HCT116 (cell line): ENCODE measurements around the gene CRIP3. TPM values are rescaled to one million over a fixed set of nuclear protein-coding genes. Genes with fewer than 3 reads are reported as not detected.

Source experiments
- ATAC-seq: fragments of 200-7000 bp; cut with Tn5 transposase; 2 replicates; pipeline ENCODE4 v1.9.1; 2020; ENCODE audit warnings: mild to moderate bottlenecking, moderate library complexity
- BruUV-seq: library from RNA; stranded (reverse); fragments of 400-500 nt; replicated peaks from 2 replicates; lab custom pipeline; 2021; lab: Mats Ljungman, UMichigan
- CTCF ChIA-PET: fragments of 300-600 bp; sonication (Branson Sonifier 250); formaldehyde crosslinking; loops from one replicate; lab custom pipeline; 2021; ENCODE audit warnings: antibody characterized with exemption; lab: Charles Lee
- POLR2A ChIA-PET: fragments of 300-600, 350-600 bp; sonication (Branson Sonifier 250); formaldehyde crosslinking; loops from one replicate; lab custom pipeline; 2021; ENCODE audit warnings: antibody characterized with exemption; lab: Charles Lee
- RAD21 ChIA-PET, 2 experiments: fragments of 300-600 bp; sonication (Branson Sonifier 250); formaldehyde crosslinking; loops; one replicate each; lab custom pipeline; 2023; ENCODE audit warnings: low total read pairs in 2 of 2; ENCODE audit not compliant: uncharacterized antibody in 2 of 2, unreplicated experiment in 2 of 2, low non-redundant PET in 1 of 2; lab: Charles Lee
- DNase-seq: peaks from one replicate; pipeline ENCODE4 v3.0.0-alpha.2; 2010; ENCODE audit warnings: low read depth, low spot score
- H2AFZ ChIP-seq: fragments of 200-600 bp; shearing (Covaris generic), sonication (generic); 2 replicates; pipeline ENCODE4 v1.6.1; 2017; ENCODE audit warnings: low read depth, mixed run types, mixed read lengths, antibody characterized with exemption, low read length; ENCODE audit not compliant: poor library complexity, severe bottlenecking
- H3K27ac ChIP-seq: 2 replicates; pipeline ENCODE4 v1.5.1; 2012; ENCODE audit warnings: low read depth, low read length
- H3K27me3 ChIP-seq: fragments of 200-600 bp; sonication (generic); 2 replicates; pipeline ENCODE4 v1.6.1; 2016; ENCODE audit warnings: mixed run types, low read length, mixed read lengths; ENCODE audit not compliant: insufficient read depth
- H3K36me3 ChIP-seq, 2 experiments: fragments of 200-500 bp in 1 of 2; fragments of 200-600 bp in 1 of 2; sonication (Bioruptor generic) in 1 of 2; sonication (generic) in 1 of 2; 2 replicates each; pipeline versions ENCODE4 v1.5.1 to v1.6.1; 2014 to 2016; ENCODE audit warnings: low read length in 2 of 2, inconsistent platforms in 1 of 2, mixed read lengths in 1 of 2, mixed run types in 1 of 2; ENCODE audit not compliant: insufficient read depth in 2 of 2, control insufficient read depth in 1 of 2
- H3K4me1 ChIP-seq, 2 experiments: fragments of 200-600 bp in 1 of 2; sonication (generic) in 1 of 2; 2 replicates each; pipeline versions ENCODE4 v1.5.1 to v1.6.1; 2012 to 2017; ENCODE audit warnings: low read length in 2 of 2, inconsistent platforms in 1 of 2, mild to moderate bottlenecking in 1 of 2, mixed read lengths in 1 of 2, mixed run types in 1 of 2, moderate library complexity in 1 of 2; ENCODE audit not compliant: insufficient read depth in 2 of 2, control insufficient read depth in 1 of 2
- H3K4me2 ChIP-seq: fragments of 200-600 bp; sonication (generic); 2 replicates; pipeline ENCODE4 v1.6.1; 2017; ENCODE audit warnings: mixed run types, low read length, mixed read lengths
- H3K4me3 ChIP-seq, 2 experiments: fragments of 200-600 bp in 1 of 2; sonication (generic) in 1 of 2; replicated peaks in 1 of 2; 2 replicates each; pipeline ENCODE4 v1.5.1; 2011 to 2016; ENCODE audit warnings: low read length in 2 of 2, control low read depth in 1 of 2, low read depth in 1 of 2, mild to moderate bottlenecking in 1 of 2, mixed read lengths in 1 of 2, mixed run types in 1 of 2
- H3K79me2 ChIP-seq: fragments of 200-600 bp; sonication (generic); 2 replicates; pipeline ENCODE4 v1.6.1; 2017; ENCODE audit warnings: mild to moderate bottlenecking, mixed run types, low read length, moderate library complexity, mixed read lengths; ENCODE audit not compliant: insufficient read depth
- H3K9ac ChIP-seq: fragments of 200-600 bp; sonication (generic); 2 replicates; pipeline ENCODE4 v1.6.1; 2016; ENCODE audit warnings: low read length, mixed read lengths
- H3K9me2 ChIP-seq: fragments of 200-600 bp; sonication (generic), shearing (Covaris generic); 2 replicates; pipeline ENCODE4 v1.6.1; 2017; ENCODE audit warnings: mixed run types, mild to moderate bottlenecking, moderate library complexity; ENCODE audit not compliant: insufficient read depth
- H3K9me3 ChIP-seq, 2 experiments: fragments of 200-500 bp in 1 of 2; fragments of 200-600 bp in 1 of 2; sonication (Bioruptor generic) in 1 of 2; sonication (generic) in 1 of 2; 2 replicates each; pipeline ENCODE4 v1.6.1; 2014 to 2017; ENCODE audit warnings: low read length in 2 of 2, mixed read lengths in 2 of 2, inconsistent platforms in 1 of 2, low read depth in 1 of 2, mild to moderate bottlenecking in 1 of 2, mixed run types in 1 of 2, moderate library complexity in 1 of 2; ENCODE audit not compliant: control insufficient read depth in 1 of 2, insufficient read depth in 1 of 2
- H4K20me1 ChIP-seq: fragments of 200-600 bp; sonication (generic), shearing (Covaris generic); 2 replicates; pipeline ENCODE4 v1.6.1; 2017; ENCODE audit warnings: mixed run types, mild to moderate bottlenecking, moderate library complexity; ENCODE audit not compliant: insufficient read depth
- ATF3 ChIP-seq: IDR thresholded peaks from 2 replicates; pipeline ENCODE4 v1.6.1; 2012
- CBX3 ChIP-seq: IDR thresholded peaks from 2 replicates; pipeline ENCODE4 v1.6.1; 2012; ENCODE audit warnings: low read depth
- CTCF ChIP-seq, 3 experiments: fragments of 200-600 bp in 1 of 3; sonication (generic) in 1 of 3; IDR thresholded peaks in 2 of 3; conservative IDR thresholded peaks in 1 of 3; 2 replicates each; pipeline ENCODE4 v1.5.1; 2012 to 2017; ENCODE audit warnings: low read depth in 2 of 3, low read length in 2 of 3, antibody characterized with exemption in 1 of 3, borderline replicate concordance in 1 of 3, control low read depth in 1 of 3, mild to moderate bottlenecking in 1 of 3, mixed read lengths in 1 of 3, mixed run types in 1 of 3, moderate library complexity in 1 of 3; ENCODE audit not compliant: insufficient read depth in 1 of 3
- EGR1 ChIP-seq: IDR thresholded peaks from 2 replicates; pipeline ENCODE4 v1.6.1; 2012; ENCODE audit warnings: low read depth
- ELF1 ChIP-seq: IDR thresholded peaks from 2 replicates; pipeline ENCODE4 v1.6.1; 2012; ENCODE audit warnings: low read depth, borderline replicate concordance
- EZH2 ChIP-seq: fragments of 200-600 bp; sonication (generic); IDR thresholded peaks from 2 replicates; pipeline ENCODE4 v1.6.1; 2017; ENCODE audit warnings: antibody characterized with exemption, mixed run types
- FOSL1 ChIP-seq: IDR thresholded peaks from 2 replicates; pipeline ENCODE4 v1.6.1; 2012; ENCODE audit warnings: low read depth
- MAX ChIP-seq: IDR thresholded peaks from 2 replicates; pipeline ENCODE4 v1.6.1; 2012
- POLR2A ChIP-seq: IDR thresholded peaks from 2 replicates; pipeline ENCODE4 v1.7.0; 2011; ENCODE audit warnings: borderline replicate concordance; ENCODE audit not compliant: insufficient read depth, insufficient read length; ENCODE audit errors: extremely low read depth
- RAD21 ChIP-seq: IDR thresholded peaks from 2 replicates; pipeline ENCODE4 v1.6.1; 2012; ENCODE audit warnings: low read depth, mild to moderate bottlenecking
- REST ChIP-seq: IDR thresholded peaks from 2 replicates; pipeline ENCODE4 v1.6.1; 2012; ENCODE audit warnings: low read depth
- SIN3A ChIP-seq: IDR thresholded peaks from 2 replicates; pipeline ENCODE4 v1.6.1; 2012; ENCODE audit warnings: low read depth
- SP1 ChIP-seq: IDR thresholded peaks from 2 replicates; pipeline ENCODE4 v1.6.1; 2012; ENCODE audit warnings: low read depth
- TCF7L2 ChIP-seq: IDR thresholded peaks from 2 replicates; pipeline ENCODE4 v1.7.0; 2011; ENCODE audit warnings: borderline replicate concordance, inconsistent platforms; ENCODE audit not compliant: insufficient read depth, insufficient read length; ENCODE audit errors: extremely low read depth
- intact Hi-C: fragments of 100-400 bp; cut with micrococcal nuclease; formaldehyde crosslinking; loops from 2 replicates; pipeline ENCODE4 v1.10.0; 2022
- total RNA-seq: library from RNA; stranded (reverse); gene quantifications from one replicate; pipeline ENCODE4 v1.2.1, GENCODE V29; 2021; ENCODE audit not compliant: unreplicated experiment

CRIP3 gene
- total RNA-seq, 1 experiment from 2014 or later, result not detected

- no peak overlapping the region for H3K27ac ChIP-seq
- TF ChIP-seq ATF3 (no peak), POLR2A (no peak), CBX3 (no peak), CTCF (IDR thresholded peaks at IDR 0.05 in 2 of 3, conservative IDR thresholded peaks at IDR 0.05 in 1 of 3; ENCODE audit: borderline replicate concordance in 1 of 3, insufficient read depth in 1 of 3, low read depth in 2 of 3, low read length in 2 of 3) (no peak), ELF1 (no peak), RAD21 (no peak), EZH2 (no peak), TCF7L2 (no peak), MAX (no peak), EGR1 (no peak), REST (no peak), FOSL1 (no peak), SIN3A (no peak), SP1 (no peak)
- TF ChIP-seq, all 23 proteins: peak for 0
- ChIA-PET CTCF (no interaction called here), POLR2A (no interaction called here), RAD21 (no interaction called here)
- BruUV-seq, result no TSS peak
- no peaks in the 10 kb centered on the region for H3K9me3 ChIP-seq
- ATAC-seq, result no peak
- no peak for DNase-seq
- no peaks in the 10 kb centered on the region for H3K27me3 ChIP-seq
- peaks cover 0 to 12% of the 10 kb centered on the region in 2 experiments; a peak in 2 of 4 replicates for H3K4me1 ChIP-seq
- no peaks in the 10 kb centered on the region for H3K9me2 ChIP-seq
- intact Hi-C loops, result no loop called here
- no peaks in the 10 kb centered on the region for H4K20me1 ChIP-seq
- no peak overlapping the region for H2AFZ ChIP-seq
- no peak overlapping the region for H3K4me3 ChIP-seq
- H3K4me2 ChIP-seq, result no peak overlapping the region
- no peaks in the 10 kb centered on the region for H3K79me2 ChIP-seq
- H3K9ac ChIP-seq, result no peak overlapping the region
- H3K36me3 ChIP-seq, result no peaks in the 10 kb centered on the region
Measured at GRCh38 chr6:43276577-43277305, 31.9 kb downstream of the CRIP3 start.
